ENCODE data around the gene RAB14. TPM values are rescaled to one million over a fixed set of nuclear protein-coding genes. Genes with fewer than 3 reads are reported as not detected.
A peak's percentile ranks its signal among the peaks of the same experiment; 100 is the strongest.

The RAB14 gene
- total RNA-seq, 3 donors from 2014 or later (not counting 1 experiment from before 2014, with no cell fraction given) = 46.2 to 67.6 (median 57.3) TPM

- no peak overlapping the region for H3K27ac Mint-ChIP-seq
- no peaks in the 10 kb centered on the region for H3K27me3 Mint-ChIP-seq (ENCODE audit: low read depth in 2 of 2)
- DNase-seq (no peak), ATAC-seq (no peak)
- Histone ChIP-seq H3K4me3 (ENCODE audit: low read length) (no peak overlapping the region), H3K4me1 (ENCODE audit: control insufficient read depth, insufficient read depth, low read length) (no peaks in the 10 kb centered on the region), H3K27me3 (ENCODE audit: control insufficient read depth, insufficient read depth, low read length) (no peaks in the 10 kb centered on the region), H3K36me3 (ENCODE audit: control insufficient read depth, insufficient read depth, low read length) (peaks cover 97% of the 10 kb centered on the region), H3K27ac (ENCODE audit: low read length) (no peak overlapping the region), H3K9me3 (ENCODE audit: control insufficient read depth, insufficient read depth, low read length) (no peaks in the 10 kb centered on the region)
- no peak overlapping the region for H3K4me3 Mint-ChIP-seq
- 95% methylated on average over 2 of the region's 2 CpGs for whole genome bisulfite sequencing (ENCODE audit: insufficient coverage)
- H3K4me1 Mint-ChIP-seq = peaks cover 5 to 12% of the 10 kb centered on the region in 2 donors
- TF ChIP-seq, protein P1, sequence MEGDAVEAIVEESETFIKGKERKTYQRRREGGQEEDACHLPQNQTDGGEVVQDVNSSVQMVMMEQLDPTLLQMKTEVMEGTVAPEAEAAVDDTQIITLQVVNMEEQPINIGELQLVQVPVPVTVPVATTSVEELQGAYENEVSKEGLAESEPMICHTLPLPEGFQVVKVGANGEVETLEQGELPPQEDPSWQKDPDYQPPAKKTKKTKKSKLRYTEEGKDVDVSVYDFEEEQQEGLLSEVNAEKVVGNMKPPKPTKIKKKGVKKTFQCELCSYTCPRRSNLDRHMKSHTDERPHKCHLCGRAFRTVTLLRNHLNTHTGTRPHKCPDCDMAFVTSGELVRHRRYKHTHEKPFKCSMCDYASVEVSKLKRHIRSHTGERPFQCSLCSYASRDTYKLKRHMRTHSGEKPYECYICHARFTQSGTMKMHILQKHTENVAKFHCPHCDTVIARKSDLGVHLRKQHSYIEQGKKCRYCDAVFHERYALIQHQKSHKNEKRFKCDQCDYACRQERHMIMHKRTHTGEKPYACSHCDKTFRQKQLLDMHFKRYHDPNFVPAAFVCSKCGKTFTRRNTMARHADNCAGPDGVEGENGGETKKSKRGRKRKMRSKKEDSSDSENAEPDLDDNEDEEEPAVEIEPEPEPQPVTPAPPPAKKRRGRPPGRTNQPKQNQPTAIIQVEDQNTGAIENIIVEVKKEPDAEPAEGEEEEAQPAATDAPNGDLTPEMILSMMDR (IDR thresholded peaks at IDR 0.05) = no peak
- intact Hi-C loops (cut with micrococcal nuclease) = no loop called here
- peaks cover 78% of the 10 kb centered on the region for H3K36me3 Mint-ChIP-seq
- no peaks in the 10 kb centered on the region for H3K9me3 Mint-ChIP-seq
Observed at GRCh38 chr9:121143771-121144170, 57.9 kb downstream of the RAB14 start.

DNA sequence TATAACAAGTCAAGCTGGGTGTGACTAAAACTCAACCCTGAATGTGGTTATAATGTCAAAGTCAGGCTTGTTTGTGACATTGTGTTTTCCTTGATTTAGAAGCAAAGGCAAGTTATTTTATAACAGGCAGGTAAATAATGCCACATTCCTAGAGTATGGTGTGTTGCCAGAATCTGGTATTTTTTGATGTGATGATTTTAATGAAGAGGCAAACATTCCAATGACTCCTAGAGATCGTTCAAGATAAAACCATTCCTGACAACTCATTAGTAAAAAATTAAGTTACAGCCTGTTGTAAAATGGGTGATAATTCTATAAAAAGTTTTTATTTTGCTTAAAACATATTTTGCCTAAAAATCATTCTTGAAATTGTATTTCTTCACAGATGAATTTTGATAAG, 60.0 kb downstream of the RAB14 start:
- peak overlapping the region in 1 of 2 donors; percentile 8 for H3K27ac Mint-ChIP-seq
- Histone ChIP-seq H3K4me3 (ENCODE audit: low read length) (no peak overlapping the region), H3K27me3 (ENCODE audit: control insufficient read depth, insufficient read depth, low read length) (no peaks in the 10 kb centered on the region), H3K4me1 (ENCODE audit: control insufficient read depth, insufficient read depth, low read length) (no peaks in the 10 kb centered on the region), H3K9me3 (ENCODE audit: control insufficient read depth, insufficient read depth, low read length) (no peaks in the 10 kb centered on the region), H3K36me3 (ENCODE audit: control insufficient read depth, insufficient read depth, low read length) (peaks cover 90% of the 10 kb centered on the region), H3K27ac (ENCODE audit: low read length) (no peak overlapping the region)
- peaks cover 76% of the 10 kb centered on the region for H3K36me3 Mint-ChIP-seq
- H3K4me3 Mint-ChIP-seq = no peak overlapping the region
- DNase-seq = no peak
- no peaks in the 10 kb centered on the region for H3K27me3 Mint-ChIP-seq (ENCODE audit: low read depth in 2 of 2)
- no CpG with 5 or more reads among the region's 1 CpG for WGBS (ENCODE audit: insufficient coverage)
- no peaks in the 10 kb centered on the region for H3K9me3 Mint-ChIP-seq
- TF ChIP-seq, protein P1 (IDR thresholded peaks at IDR 0.05) = no peak
- intact Hi-C loops (cut with micrococcal nuclease) = no loop called here
- ATAC-seq = no peak
- H3K4me1 Mint-ChIP-seq = peaks cover 10 to 12% of the 10 kb centered on the region in 2 donors

- no peaks in the 10 kb centered on the region for H3K9me3 ChIP-seq (ENCODE audit: control insufficient read depth, insufficient read depth, low read length)
- Mint-ChIP-seq H3K4me1 (peaks cover 12% of the 10 kb centered on the region in 2 donors), H3K4me3 (no peak overlapping the region), H3K27me3 (ENCODE audit: low read depth in 2 of 2) (no peaks in the 10 kb centered on the region), H3K36me3 (peaks cover 72% of the 10 kb centered on the region), H3K9me3 (no peaks in the 10 kb centered on the region), H3K27ac (peak overlapping the region in 1 of 2 donors; percentile 8)
- DNase-seq (no peak), ATAC-seq (no peak)
- H3K4me3 ChIP-seq (ENCODE audit: low read length) = no peak overlapping the region
- no peaks in the 10 kb centered on the region for H3K4me1 ChIP-seq (ENCODE audit: control insufficient read depth, insufficient read depth, low read length)
- TF ChIP-seq, protein P1 (IDR thresholded peaks at IDR 0.05) = no peak
- H3K27ac ChIP-seq (ENCODE audit: low read length) = no peak overlapping the region
- 100% methylated on average over 1 of the region's 1 CpG for WGBS (ENCODE audit: insufficient coverage)
- H3K36me3 ChIP-seq (ENCODE audit: control insufficient read depth, insufficient read depth, low read length) = peaks cover 89% of the 10 kb centered on the region
- intact Hi-C loops (cut with micrococcal nuclease) = no loop called here
- H3K27me3 ChIP-seq (ENCODE audit: control insufficient read depth, insufficient read depth, low read length) = no peaks in the 10 kb centered on the region
Observed at GRCh38 chr9:121141306-121141705, 60.4 kb downstream of the RAB14 start.

GRCh38 chr9:121140162-121140561, 61.5 kb downstream of the RAB14 start:
- H3K4me3 Mint-ChIP-seq = no peak overlapping the region
- H3K27me3 Mint-ChIP-seq (ENCODE audit: low read depth in 2 of 2) = no peaks in the 10 kb centered on the region
- H3K36me3 ChIP-seq (ENCODE audit: control insufficient read depth, insufficient read depth, low read length) = peaks cover 88% of the 10 kb centered on the region
- WGBS (ENCODE audit: insufficient coverage) = no CpG with 5 or more reads among the region's 1 CpG
- intact Hi-C loops (cut with micrococcal nuclease) = no loop called here
- ATAC-seq (no peak), DNase-seq (no peak)
- peaks cover 12 to 15% of the 10 kb centered on the region in 2 donors for H3K4me1 Mint-ChIP-seq
- H3K27ac Mint-ChIP-seq = no peak overlapping the region
- H3K4me1 ChIP-seq (ENCODE audit: control insufficient read depth, insufficient read depth, low read length) = no peaks in the 10 kb centered on the region
- H3K4me3 ChIP-seq (ENCODE audit: low read length) = no peak overlapping the region
- H3K27ac ChIP-seq (ENCODE audit: low read length) = no peak overlapping the region
- peaks cover 72% of the 10 kb centered on the region for H3K36me3 Mint-ChIP-seq
- no peaks in the 10 kb centered on the region for H3K27me3 ChIP-seq (ENCODE audit: control insufficient read depth, insufficient read depth, low read length)
- no peaks in the 10 kb centered on the region for H3K9me3 Mint-ChIP-seq
- TF ChIP-seq, protein P1 (IDR thresholded peaks at IDR 0.05) = no peak
- no peaks in the 10 kb centered on the region for H3K9me3 ChIP-seq (ENCODE audit: control insufficient read depth, insufficient read depth, low read length)
